Uterus (tissue), 2 donors: Measurements from ENCODE around the gene MADCAM1.

Experiments
- CTCF ChIP-seq, 4 experiments: fragments of 200-600 bp in 2 of 4; fragments of 450-650 bp in 2 of 4; sonication (generic) in 2 of 4; IDR thresholded peaks; one replicate each; pipeline ENCODE4 v1.5.1; 2016 to 2019; ENCODE audit warnings: antibody characterized with exemption in 4 of 4, mild to moderate bottlenecking in 2 of 4, moderate library complexity in 1 of 4
- POLR2A ChIP-seq, 2 donors: fragments of 450-650 bp; IDR thresholded peaks; one replicate each; pipeline ENCODE4 v1.6.1; 2016; ENCODE audit warnings: antibody characterized with exemption in 2 of 2, mild to moderate bottlenecking in 1 of 2, moderate library complexity in 1 of 2

- no peak for TF ChIP-seq CTCF (IDR thresholded peaks at IDR 0.05)
- TF ChIP-seq POLR2A (IDR thresholded peaks at IDR 0.05): no peak
Measured at GRCh38 chr19:543910-544608, 47.8 kb downstream of the MADCAM1 start, which contains the start of gene GZMM.
